GM23338 (cell line): Measurements from ENCODE around the gene TMEM59. TPM values are rescaled to one million over a fixed set of nuclear protein-coding genes. Genes with fewer than 3 reads are reported as not detected.

Experiments used
- ATAC-seq: fragments of 200-7000 bp; cut with Tn5 transposase; 3 replicates; pipeline ENCODE4 v1.9.1; 2020
- DNase-seq: peaks from one replicate; pipeline ENCODE4 v3.0.0-alpha.2; 2015; ENCODE audit warnings: low spot score
- H2AFZ ChIP-seq: fragments of 200-600 bp; sonication (generic); 2 replicates; pipeline ENCODE4 v1.8.0; 2016; ENCODE audit warnings: antibody characterized with exemption, mild to moderate bottlenecking, moderate library complexity
- H3F3A ChIP-seq: fragments of 200-600 bp; sonication (generic); replicated peaks from 2 replicates; pipeline ENCODE4 v1.8.0; 2017; ENCODE audit warnings: antibody characterized with exemption, mixed run types, low read depth
- H3K27ac ChIP-seq: fragments of 200-600 bp; sonication (generic); 2 replicates; pipeline ENCODE4 v1.6.1; 2016; ENCODE audit warnings: low read depth
- H3K27me3 ChIP-seq: fragments of 200-600 bp; sonication (generic); 2 replicates; pipeline ENCODE4 v1.8.0; 2016; ENCODE audit warnings: mild to moderate bottlenecking, mixed run types, moderate library complexity; ENCODE audit not compliant: insufficient read depth
- H3K36me3 ChIP-seq: fragments of 200-600 bp; sonication (generic); 2 replicates; pipeline ENCODE4 v1.8.0; 2016; ENCODE audit warnings: mild to moderate bottlenecking; ENCODE audit not compliant: insufficient read depth
- H3K4me1 ChIP-seq: fragments of 200-600 bp; sonication (generic); 2 replicates; pipeline ENCODE4 v1.8.0; 2016; ENCODE audit warnings: mild to moderate bottlenecking, moderate library complexity; ENCODE audit not compliant: insufficient read depth
- H3K4me2 ChIP-seq: fragments of 200-600 bp; sonication (generic); 2 replicates; pipeline ENCODE4 v1.7.1; 2017; ENCODE audit warnings: mixed run types
- H3K4me3 ChIP-seq: fragments of 200-600 bp; sonication (generic); 2 replicates; pipeline ENCODE4 v1.6.1; 2016; ENCODE audit warnings: mixed run types
- H3K79me2 ChIP-seq: fragments of 200-600 bp; sonication (generic); replicated peaks from 2 replicates; pipeline ENCODE4 v1.8.0; 2017; ENCODE audit warnings: mild to moderate bottlenecking; ENCODE audit not compliant: insufficient read depth
- H3K9me2 ChIP-seq: fragments of 200-600 bp; sonication (generic); 2 replicates; pipeline ENCODE4 v1.8.0; 2017; ENCODE audit not compliant: insufficient read depth
- H4K20me1 ChIP-seq: fragments of 200-600 bp; sonication (generic); replicated peaks from 2 replicates; pipeline ENCODE4 v1.8.0; 2017; ENCODE audit warnings: mild to moderate bottlenecking; ENCODE audit not compliant: insufficient read depth
- H3K27ac Mint-ChIP-seq: 2 replicates; pipeline ENCODE4 v1.8.0; 2020; ENCODE audit warnings: inconsistent platforms, mild to moderate bottlenecking, moderate library complexity, mixed read lengths
- H3K27me3 Mint-ChIP-seq: 3 replicates; pipeline ENCODE4 v1.8.0; 2022; ENCODE audit warnings: low read depth, mild to moderate bottlenecking, moderate library complexity, mixed read lengths, inconsistent platforms; ENCODE audit not compliant: insufficient read depth, poor library complexity
- H3K36me3 Mint-ChIP-seq: 3 replicates; pipeline ENCODE4 v1.8.0; 2021; ENCODE audit warnings: low read depth, mild to moderate bottlenecking, inconsistent platforms, moderate library complexity, mixed read lengths
- H3K4me1 Mint-ChIP-seq: 3 replicates; pipeline ENCODE4 v1.8.0; 2020; ENCODE audit warnings: mild to moderate bottlenecking, inconsistent platforms, mixed read lengths
- H3K4me3 Mint-ChIP-seq: 3 replicates; pipeline ENCODE4 v1.8.0; 2021; ENCODE audit warnings: moderate library complexity, mild to moderate bottlenecking, inconsistent platforms, mixed read lengths
- H3K9me3 Mint-ChIP-seq: 3 replicates; pipeline ENCODE4 v1.8.0; 2020; ENCODE audit warnings: moderate library complexity, mild to moderate bottlenecking, inconsistent platforms, mixed read lengths
- CREB1 ChIP-seq: fragments of 250-450 bp; sonication (Bioruptor Pico); IDR thresholded peaks from 2 replicates; pipeline ENCODE4 v1.5.0; 2020; ENCODE audit warnings: low read depth, mild to moderate bottlenecking, moderate library complexity
- CTCF ChIP-seq, 2 experiments: fragments of 200-600 bp in 1 of 2; sonication (generic) in 1 of 2; conservative IDR thresholded peaks; 2 replicates each; pipeline versions ENCODE4 v1.5.1 to v1.6.1; 2016 to 2017; ENCODE audit warnings: antibody characterized with exemption in 2 of 2, low read depth in 2 of 2, mild to moderate bottlenecking in 2 of 2, moderate library complexity in 1 of 2
- ETS1 ChIP-seq: IDR thresholded peaks from 2 replicates; pipeline ENCODE4 v1.6.1; 2016; ENCODE audit warnings: antibody characterized with exemption
- EZH2 ChIP-seq: fragments of 200-600 bp; sonication (generic); IDR thresholded peaks from one replicate; pipeline ENCODE4 v1.8.0; 2017; ENCODE audit warnings: antibody characterized with exemption, mild to moderate bottlenecking, low read depth; ENCODE audit not compliant: unreplicated experiment
- EZH2phosphoT487 ChIP-seq: fragments of 200-600 bp; sonication (generic); IDR thresholded peaks from one replicate; pipeline ENCODE4 v1.8.1; 2018; ENCODE audit warnings: antibody characterized with exemption; ENCODE audit not compliant: unreplicated experiment
- JUNB ChIP-seq: IDR thresholded peaks from one replicate; pipeline ENCODE4 v1.6.1; 2016; ENCODE audit warnings: antibody characterized with exemption; ENCODE audit not compliant: unreplicated experiment
- NANOG ChIP-seq: IDR thresholded peaks from 2 replicates; pipeline ENCODE4 v1.6.1; 2016; ENCODE audit warnings: antibody characterized with exemption, borderline replicate concordance
- POLR2AphosphoS5 ChIP-seq: IDR thresholded peaks from 2 replicates; pipeline ENCODE4 v1.6.1; 2016; ENCODE audit warnings: antibody characterized with exemption, low read depth
- STAT1 ChIP-seq: IDR thresholded peaks from one replicate; pipeline ENCODE4 v1.6.1; 2016; ENCODE audit warnings: antibody characterized with exemption; ENCODE audit not compliant: unreplicated experiment
- ZNF114 ChIP-seq: fragments of 250-450 bp; sonication (Bioruptor Pico); IDR thresholded peaks from 2 replicates; pipeline ENCODE4 v1.5.0; 2020; ENCODE audit warnings: mild to moderate bottlenecking, moderate library complexity
- ZNF331 ChIP-seq: fragments of 250-450 bp; sonication (Bioruptor Pico); IDR thresholded peaks from 2 replicates; pipeline ENCODE4 v1.5.0; 2020; ENCODE audit warnings: low read depth, mild to moderate bottlenecking, moderate library complexity
- ZNF462 ChIP-seq: fragments of 250-450 bp; sonication (Bioruptor Pico); IDR thresholded peaks from 2 replicates; pipeline ENCODE4 v1.5.0; 2020; ENCODE audit warnings: mild to moderate bottlenecking, moderate library complexity
- polyA plus RNA-seq: library from polyadenylated mRNA; unstranded; fragments of >200 nt; fragmentation: Nextera tagmentation; extraction: Ambion mirVana; gene quantifications from 2 replicates; pipeline ENCODE4 v1.2.1, GENCODE V29; 2016
- total RNA-seq: library from RNA; depleted of rRNA; stranded (reverse); fragments of >200 nt; shearing (Covaris generic); gene quantifications from 2 replicates; pipeline ENCODE4 v1.2.3, GENCODE V29; 2014
- TF ChIP-seq, protein P1 (sequence below): IDR thresholded peaks from one replicate; pipeline ENCODE4 v1.6.1; 2018; ENCODE audit warnings: antibody characterized with exemption; ENCODE audit not compliant: unreplicated experiment

The TMEM59 gene
- total and polyA plus RNA-seq, 2 experiments from 2014 or later = 81.9 to 132 TPM

- Mint-ChIP-seq H3K4me1 (no peaks in the 10 kb centered on the region), H3K4me3 (no peak overlapping the region), H3K27me3 (peaks cover 3% of the 10 kb centered on the region), H3K9me3 (peaks cover 14% of the 10 kb centered on the region), H3K27ac (no peak overlapping the region), H3K36me3 (no peaks in the 10 kb centered on the region)
- H3K27ac ChIP-seq = no peak overlapping the region
- TF ChIP-seq STAT1 (no peak), CREB1 (no peak), ZNF462 (CRISPR knock-in tag) (no peak), EZH2 (no peak), ZNF114 (no peak), ZNF331 (CRISPR knock-in tag) (no peak), NANOG (no peak), CTCF (conservative IDR thresholded peaks at IDR 0.05; ENCODE audit: low read depth in 2 of 2) (no peak), EZH2phosphoT487 (no peak), POLR2AphosphoS5 (no peak), JUNB (no peak), ETS1 (no peak)
- TF ChIP-seq, protein P1, sequence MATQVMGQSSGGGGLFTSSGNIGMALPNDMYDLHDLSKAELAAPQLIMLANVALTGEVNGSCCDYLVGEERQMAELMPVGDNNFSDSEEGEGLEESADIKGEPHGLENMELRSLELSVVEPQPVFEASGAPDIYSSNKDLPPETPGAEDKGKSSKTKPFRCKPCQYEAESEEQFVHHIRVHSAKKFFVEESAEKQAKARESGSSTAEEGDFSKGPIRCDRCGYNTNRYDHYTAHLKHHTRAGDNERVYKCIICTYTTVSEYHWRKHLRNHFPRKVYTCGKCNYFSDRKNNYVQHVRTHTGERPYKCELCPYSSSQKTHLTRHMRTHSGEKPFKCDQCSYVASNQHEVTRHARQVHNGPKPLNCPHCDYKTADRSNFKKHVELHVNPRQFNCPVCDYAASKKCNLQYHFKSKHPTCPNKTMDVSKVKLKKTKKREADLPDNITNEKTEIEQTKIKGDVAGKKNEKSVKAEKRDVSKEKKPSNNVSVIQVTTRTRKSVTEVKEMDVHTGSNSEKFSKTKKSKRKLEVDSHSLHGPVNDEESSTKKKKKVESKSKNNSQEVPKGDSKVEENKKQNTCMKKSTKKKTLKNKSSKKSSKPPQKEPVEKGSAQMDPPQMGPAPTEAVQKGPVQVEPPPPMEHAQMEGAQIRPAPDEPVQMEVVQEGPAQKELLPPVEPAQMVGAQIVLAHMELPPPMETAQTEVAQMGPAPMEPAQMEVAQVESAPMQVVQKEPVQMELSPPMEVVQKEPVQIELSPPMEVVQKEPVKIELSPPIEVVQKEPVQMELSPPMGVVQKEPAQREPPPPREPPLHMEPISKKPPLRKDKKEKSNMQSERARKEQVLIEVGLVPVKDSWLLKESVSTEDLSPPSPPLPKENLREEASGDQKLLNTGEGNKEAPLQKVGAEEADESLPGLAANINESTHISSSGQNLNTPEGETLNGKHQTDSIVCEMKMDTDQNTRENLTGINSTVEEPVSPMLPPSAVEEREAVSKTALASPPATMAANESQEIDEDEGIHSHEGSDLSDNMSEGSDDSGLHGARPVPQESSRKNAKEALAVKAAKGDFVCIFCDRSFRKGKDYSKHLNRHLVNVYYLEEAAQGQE = no peak
- no peaks in the 10 kb centered on the region for H3F3A ChIP-seq
- no peaks in the 10 kb centered on the region for H3K27me3 ChIP-seq
- no peak overlapping the region for H2AFZ ChIP-seq
- H3K9me2 ChIP-seq = no peaks in the 10 kb centered on the region
- H4K20me1 ChIP-seq = no peaks in the 10 kb centered on the region
- DNase-seq (no peak), ATAC-seq (no peak)
- no peak overlapping the region for H3K4me3 ChIP-seq
- H3K4me1 ChIP-seq = no peaks in the 10 kb centered on the region
- H3K79me2 ChIP-seq = no peaks in the 10 kb centered on the region
- H3K4me2 ChIP-seq = no peak overlapping the region
- no peaks in the 10 kb centered on the region for H3K36me3 ChIP-seq
Observed at GRCh38 chr1:54004481-54005049, 48.4 kb downstream of the TMEM59 start.
